ENCODE measurements around the gene QSOX2.

- TF ChIP-seq CTCF (IDR thresholded peaks at IDR 0.05; ENCODE audit: low read length) = no peak
- no peak for TF ChIP-seq EZH2phosphoT487 (IDR thresholded peaks at IDR 0.05; ENCODE audit: low read length)
- TF ChIP-seq EZH2 (optimal IDR thresholded peaks at IDR 0.05; ENCODE audit: low read depth, low read length) = no peak
Observed at GRCh38 chr9:136190656-136191055, 55.0 kb downstream of the QSOX2 start.
